NCI-H1436 (cell line): Measurements from ENCODE around the gene LIMK1.
A peak's percentile ranks its signal among the peaks of the same experiment; 100 is the strongest.
"Not testable (repeated sequence)": the region's sequence is repeated elsewhere in the genome, so short reads cannot be mapped to it uniquely, and the experiment has no call there.

Source experiments
- DNase-seq: peaks from one replicate; lab custom pipeline; 2025; lab: John Stamatoyannopoulos, UW

LIMK1 gene

GRCh38 chr7:74083117-74083876 is at the start of gene LIMK1:
Gene LIMK1, plus strand, starts transcription at chr7:74083804. Its CDS starts 187 bp downstream, at chr7:74083991.
- peak; percentile 82 for DNase-seq

DNA sequence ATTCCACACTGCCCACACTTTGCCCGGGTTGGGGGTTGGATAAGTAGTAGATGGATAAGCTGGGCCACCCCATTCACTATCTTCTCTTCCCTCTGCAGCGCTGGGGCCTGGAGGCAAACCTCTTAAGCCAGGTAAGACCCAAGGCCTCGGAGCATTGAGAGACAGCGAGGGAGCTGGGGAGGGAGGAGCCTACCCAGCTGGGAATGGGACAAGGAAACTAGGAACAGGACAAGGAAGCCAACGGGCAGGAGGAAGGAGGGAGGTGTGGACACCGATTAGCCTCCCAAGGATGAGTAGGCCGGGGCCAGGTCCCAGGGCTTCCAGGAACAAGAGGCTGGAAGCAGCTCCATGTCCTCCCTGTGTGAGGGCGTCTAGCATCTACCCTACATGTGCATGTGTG is 46.0 kb upstream of the LIMK1 start:
- DNase-seq: no peak

GRCh38 chr7:74038194-74038961 is 45.2 kb upstream of the LIMK1 start:
- DNase-seq: no peak

DNA sequence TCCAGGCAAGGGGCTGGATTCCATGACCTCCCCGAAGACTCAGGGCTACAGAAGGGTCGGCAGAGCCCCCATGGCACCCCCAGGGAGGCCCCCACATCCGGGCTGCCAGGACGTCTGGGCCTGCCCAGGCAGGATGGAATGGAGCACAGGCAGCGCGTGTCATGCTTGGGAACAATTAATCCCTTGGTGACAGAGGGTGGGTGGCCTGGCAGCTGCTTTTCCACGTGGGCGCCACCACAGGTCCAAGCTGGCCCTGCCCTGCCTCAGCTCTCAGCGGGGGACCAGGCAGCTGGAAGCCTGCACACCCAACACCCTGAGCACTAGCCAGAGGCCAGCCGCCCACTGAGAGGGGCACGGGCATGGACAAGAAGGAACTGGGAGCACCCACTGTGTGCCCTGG is 44.3 kb upstream of the LIMK1 start:
- DNase-seq: no peak

DNA sequence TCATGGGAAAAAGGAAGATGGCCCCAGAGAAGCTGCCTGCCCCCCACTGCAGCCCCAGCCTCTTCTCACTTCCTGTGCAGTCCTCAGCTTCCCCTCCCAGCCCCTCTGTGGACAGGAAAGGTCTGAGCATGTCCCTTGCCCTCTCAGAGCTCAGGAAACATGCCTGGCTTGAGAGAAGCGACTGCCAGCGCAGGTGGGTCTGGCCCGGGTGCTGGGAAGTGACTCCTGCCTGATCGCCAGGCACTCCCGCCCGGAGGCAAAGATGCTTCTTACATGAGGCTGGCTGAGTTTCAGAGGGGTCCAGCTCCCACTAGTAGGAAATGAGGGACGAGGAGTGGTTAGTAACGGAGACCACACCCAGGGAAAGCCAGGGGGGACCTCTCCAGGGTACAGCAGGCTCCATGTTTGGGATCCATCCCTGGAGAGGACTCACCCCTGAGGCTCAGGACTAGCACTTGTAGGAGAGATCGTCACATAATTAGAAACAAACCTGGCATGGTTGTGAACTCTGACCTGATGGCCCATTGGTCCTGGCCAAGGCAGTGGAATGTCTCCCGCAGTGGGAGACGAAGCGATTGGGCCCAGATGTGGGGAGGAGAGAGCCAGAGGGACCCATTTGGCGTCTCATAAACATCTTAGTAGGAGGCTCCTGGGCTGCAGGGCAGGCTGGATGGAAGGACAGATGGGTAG is 43.4 kb upstream of the LIMK1 start:
- DNase-seq: no peak

DNA sequence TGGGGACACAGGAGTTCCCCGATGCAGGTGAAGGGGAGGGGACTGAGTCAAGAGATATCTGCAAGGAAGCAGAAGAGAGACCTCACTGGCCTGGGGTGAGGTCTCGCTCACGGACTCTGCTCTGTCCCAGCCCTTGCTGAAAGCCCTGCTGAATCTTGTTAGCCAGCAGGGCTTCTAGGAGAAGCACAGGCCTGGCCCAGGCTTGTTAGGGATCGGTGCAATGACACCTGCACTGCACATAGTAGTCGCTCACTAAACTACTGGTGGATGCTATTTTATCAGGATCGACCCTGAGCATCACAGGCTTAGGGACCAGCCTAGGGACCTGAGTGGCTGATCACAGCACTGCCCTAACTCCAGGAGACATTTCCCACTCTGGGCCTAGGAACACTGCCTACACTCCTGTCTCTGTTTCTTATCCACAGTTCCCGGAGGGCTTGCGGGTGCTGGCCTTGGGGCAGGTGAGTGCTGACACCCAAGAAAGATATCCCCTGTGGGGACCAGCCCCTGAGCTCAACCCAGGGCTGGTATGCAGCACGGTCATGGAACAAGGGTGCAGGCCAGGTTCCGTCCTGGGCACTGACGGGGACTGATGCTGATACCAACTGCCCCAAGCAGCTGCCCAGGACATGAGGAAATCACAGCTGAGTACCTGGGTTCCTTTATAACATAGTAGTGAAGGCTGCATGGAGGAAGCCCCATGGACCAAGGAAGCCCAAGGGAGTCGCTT is 42.6 kb upstream of the LIMK1 start:
- no peak for DNase-seq

- no peak for DNase-seq
These were observed 40.7 kb upstream of the LIMK1 start for GRCh38 chr7:74042746-74043522.

GRCh38 chr7:74043523-74043951 is 40.1 kb upstream of the LIMK1 start:
- DNase-seq: no peak

- DNase-seq: no peak
These were observed 38.9 kb upstream of the LIMK1 start for GRCh38 chr7:74044366-74045350.

GRCh38 chr7:74046581-74046980 is 37.0 kb upstream of the LIMK1 start:
- not testable (repeated sequence) for DNase-seq

- DNase-seq: no peak
These were observed 35.7 kb upstream of the LIMK1 start for GRCh38 chr7:74047804-74048380.

GRCh38 chr7:74048999-74049599 is 34.5 kb upstream of the LIMK1 start:
- no peak for DNase-seq

DNA sequence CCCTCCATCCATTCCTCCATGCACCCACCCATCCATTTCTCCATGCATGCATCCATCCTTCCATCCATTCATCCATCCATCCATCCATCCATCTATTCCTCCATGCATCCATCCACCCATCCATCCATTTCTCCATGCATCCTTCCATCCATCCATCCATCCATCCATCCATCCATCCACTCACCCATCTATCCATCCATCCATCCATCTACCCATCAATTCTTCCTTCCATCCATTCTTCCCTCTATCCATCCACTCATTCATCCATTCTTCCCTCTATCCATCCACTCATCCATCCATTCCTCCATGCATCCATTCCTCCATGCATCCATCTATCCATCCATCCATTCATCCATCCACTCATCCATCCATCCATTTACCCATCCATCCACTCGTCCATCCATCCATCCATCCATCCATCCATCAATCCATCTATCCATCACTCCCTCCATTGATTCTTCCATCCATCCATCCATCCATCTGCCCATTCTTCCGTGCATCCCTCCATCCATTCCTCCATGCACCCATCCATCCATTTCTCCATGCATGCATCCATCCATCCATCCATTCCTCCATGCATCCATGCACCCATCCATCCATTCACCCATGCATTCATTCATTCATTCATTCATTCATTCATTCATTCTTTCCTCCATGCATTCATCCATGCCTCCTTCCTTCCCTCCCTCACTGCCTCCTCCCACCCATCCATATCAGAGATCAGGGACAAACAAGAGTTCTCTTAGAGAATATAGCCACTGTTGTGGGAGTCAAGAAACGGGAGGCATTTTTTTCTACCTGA is 33.4 kb upstream of the LIMK1 start:
- DNase-seq: no peak

- DNase-seq: no peak
These were observed 32.4 kb upstream of the LIMK1 start for GRCh38 chr7:74051193-74051592.

DNA sequence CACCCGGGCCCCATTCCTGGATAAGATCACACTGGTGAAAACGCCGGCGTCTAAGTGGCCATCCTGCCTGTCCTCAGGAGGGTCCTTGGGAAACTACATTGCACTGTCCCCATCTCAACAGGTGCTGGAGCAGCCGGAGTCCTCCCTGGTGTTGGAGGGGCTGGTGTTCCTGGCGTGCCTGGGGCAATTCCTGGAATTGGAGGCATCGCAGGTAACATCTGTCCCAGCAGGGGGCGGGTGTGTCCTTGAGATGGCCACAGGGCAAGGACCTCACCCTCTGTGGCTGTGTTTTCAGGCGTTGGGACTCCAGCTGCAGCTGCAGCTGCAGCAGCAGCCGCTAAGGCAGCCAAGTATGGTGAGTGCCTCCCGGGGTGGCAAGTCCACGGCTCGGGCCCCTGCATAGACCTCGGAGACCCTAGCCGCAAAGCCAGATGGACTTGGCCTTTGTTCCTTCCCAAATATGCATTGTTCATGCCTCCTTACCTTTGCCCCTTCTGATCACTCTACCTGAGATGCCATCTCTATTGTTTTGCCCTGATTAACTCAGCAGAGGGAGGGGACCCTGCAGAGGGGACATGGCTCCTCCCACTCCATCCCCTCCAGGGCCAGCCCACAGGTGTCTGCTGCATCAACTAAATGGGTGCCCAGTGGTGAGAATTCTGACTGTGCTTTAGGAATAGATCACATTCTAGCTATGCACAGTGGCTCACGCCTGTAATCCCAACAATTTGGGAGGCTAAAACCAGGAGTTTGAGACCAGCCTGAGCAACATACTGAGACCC is 31.8 kb upstream of the LIMK1 start:
- DNase-seq: peak; percentile 19

- DNase-seq: no peak
These were observed 31.0 kb upstream of the LIMK1 start for GRCh38 chr7:74052628-74053027.

DNA sequence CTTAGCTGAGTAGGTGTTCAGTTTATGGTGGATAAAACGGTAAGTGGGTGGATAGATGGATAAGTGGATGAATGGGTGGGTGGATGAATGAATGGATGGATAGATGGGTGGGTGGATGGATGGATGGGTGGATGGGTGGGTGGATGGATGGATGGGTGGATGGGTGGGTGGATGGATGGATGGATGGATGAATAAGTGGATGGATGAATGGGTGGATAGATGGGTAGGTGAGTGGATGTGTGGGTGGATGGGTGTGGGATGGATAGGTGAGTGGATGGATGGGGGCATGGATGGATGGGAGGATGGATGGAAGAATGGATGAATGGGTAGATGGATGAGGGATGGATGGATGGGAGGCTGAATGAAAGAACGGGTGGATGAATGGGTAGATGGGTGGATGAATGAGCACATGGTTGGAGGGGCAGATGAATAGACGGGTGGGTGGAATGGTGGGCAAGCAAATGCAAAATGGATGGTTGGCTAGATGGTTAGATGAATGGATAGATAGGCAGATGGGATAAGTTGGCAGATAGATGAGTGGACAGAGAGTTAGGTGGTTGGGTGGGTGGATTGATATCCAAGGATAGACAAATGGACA is 29.9 kb upstream of the LIMK1 start:
- DNase-seq: no peak
